IPS-20b (cell line): ENCODE measurements around the gene ERGIC3.
"Not testable (repeated sequence)": the region's sequence is repeated elsewhere in the genome, so short reads cannot be mapped to it uniquely, and the experiment has no call there.

ENCODE experiments used
- H3K27ac ChIP-seq: one replicate; pipeline ENCODE4 v1.5.1; 2013; ENCODE audit warnings: low read length
- H3K27me3 ChIP-seq: 2 replicates; pipeline ENCODE4 v1.6.1; 2013; ENCODE audit warnings: mild to moderate bottlenecking, low read length, inconsistent platforms; ENCODE audit not compliant: insufficient read depth
- H3K36me3 ChIP-seq: 2 replicates; pipeline ENCODE4 v1.6.1; 2013; ENCODE audit warnings: low read depth, mild to moderate bottlenecking, inconsistent platforms, low read length, moderate library complexity; ENCODE audit not compliant: insufficient read depth
- H3K4me1 ChIP-seq: 2 replicates; pipeline ENCODE4 v1.6.1; 2013; ENCODE audit warnings: mild to moderate bottlenecking, control low read depth, inconsistent platforms, low read length, moderate library complexity; ENCODE audit not compliant: insufficient read depth
- H3K4me3 ChIP-seq: 2 replicates; pipeline ENCODE4 v1.5.1; 2013; ENCODE audit warnings: mild to moderate bottlenecking, low read length, inconsistent platforms
- H3K9ac ChIP-seq: 2 replicates; pipeline ENCODE4 v1.6.1; 2013; ENCODE audit warnings: low read depth, mild to moderate bottlenecking, inconsistent platforms, low read length, moderate library complexity
- H3K9me3 ChIP-seq: 2 replicates; pipeline ENCODE4 v1.6.1; 2013; ENCODE audit warnings: mild to moderate bottlenecking, low read depth, low read length, inconsistent platforms; ENCODE audit not compliant: insufficient read depth

ERGIC3 gene

DNA sequence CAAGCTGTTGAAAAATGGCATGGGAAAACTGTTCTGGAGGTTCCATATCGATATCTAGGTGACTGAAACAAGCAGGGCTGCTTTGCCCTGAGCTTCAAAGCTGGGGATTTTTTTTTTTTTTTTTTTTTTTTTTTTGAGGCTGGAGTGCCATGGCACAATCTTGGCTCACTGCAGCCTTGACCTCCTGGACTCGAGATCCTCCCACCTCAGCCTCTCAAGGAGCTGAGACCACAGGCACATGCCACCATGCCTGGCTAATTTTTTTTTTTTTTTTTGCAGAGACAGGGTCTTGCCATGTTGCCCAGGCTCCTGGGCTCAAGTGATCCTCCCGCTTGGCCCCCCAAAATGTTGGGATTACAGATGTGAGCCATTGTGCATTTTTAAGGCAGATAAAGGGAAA, 11.0 kb downstream of the ERGIC3 start:
- H3K36me3 ChIP-seq = peaks cover 95% of the 10 kb centered on the region
- no peaks in the 10 kb centered on the region for H3K4me1 ChIP-seq
- no peak overlapping the region for H3K4me3 ChIP-seq
- H3K27me3 ChIP-seq = no peaks in the 10 kb centered on the region
- no peak overlapping the region for H3K27ac ChIP-seq
- no peak overlapping the region for H3K9ac ChIP-seq
- no peaks in the 10 kb centered on the region for H3K9me3 ChIP-seq

GRCh38 chr20:35555461-35555860, 13.6 kb downstream of the ERGIC3 start:
- H3K4me3 ChIP-seq, H3K27me3 ChIP-seq, H3K27ac ChIP-seq, H3K9me3 ChIP-seq, H3K4me1 ChIP-seq, H3K9ac ChIP-seq: not testable (repeated sequence)
- peaks cover 80% of the 10 kb centered on the region for H3K36me3 ChIP-seq

GRCh38 chr20:35555951-35556645, 14.2 kb downstream of the ERGIC3 start:
- Histone ChIP-seq H3K9me3 (no peaks in the 10 kb centered on the region), H3K4me3 (no peak overlapping the region), H3K36me3 (peaks cover 74% of the 10 kb centered on the region), H3K27me3 (no peaks in the 10 kb centered on the region), H3K27ac (no peak overlapping the region), H3K9ac (no peak overlapping the region), H3K4me1 (peaks cover 5% of the 10 kb centered on the region; the same call in 1 of the 2 replicates)

GRCh38 chr20:35556871-35557270, 15.0 kb downstream of the ERGIC3 start:
- Histone ChIP-seq H3K36me3 (peaks cover 66% of the 10 kb centered on the region), H3K9ac (no peak overlapping the region), H3K9me3 (no peaks in the 10 kb centered on the region), H3K4me3 (no peak overlapping the region), H3K4me1 (peaks cover 5% of the 10 kb centered on the region; the same call in 1 of the 2 replicates), H3K27me3 (no peaks in the 10 kb centered on the region), H3K27ac (no peak overlapping the region)

- no peak overlapping the region for H3K9ac ChIP-seq
- no peaks in the 10 kb centered on the region for H3K27me3 ChIP-seq
- H3K4me1 ChIP-seq = peaks cover 5% of the 10 kb centered on the region; the same call in 1 of the 2 replicates
- no peak overlapping the region for H3K4me3 ChIP-seq
- H3K27ac ChIP-seq = no peak overlapping the region
- H3K9me3 ChIP-seq = no peaks in the 10 kb centered on the region
- H3K36me3 ChIP-seq = peaks cover 52% of the 10 kb centered on the region
These were observed 16.6 kb downstream of the ERGIC3 start for GRCh38 chr20:35558451-35558850.

DNA sequence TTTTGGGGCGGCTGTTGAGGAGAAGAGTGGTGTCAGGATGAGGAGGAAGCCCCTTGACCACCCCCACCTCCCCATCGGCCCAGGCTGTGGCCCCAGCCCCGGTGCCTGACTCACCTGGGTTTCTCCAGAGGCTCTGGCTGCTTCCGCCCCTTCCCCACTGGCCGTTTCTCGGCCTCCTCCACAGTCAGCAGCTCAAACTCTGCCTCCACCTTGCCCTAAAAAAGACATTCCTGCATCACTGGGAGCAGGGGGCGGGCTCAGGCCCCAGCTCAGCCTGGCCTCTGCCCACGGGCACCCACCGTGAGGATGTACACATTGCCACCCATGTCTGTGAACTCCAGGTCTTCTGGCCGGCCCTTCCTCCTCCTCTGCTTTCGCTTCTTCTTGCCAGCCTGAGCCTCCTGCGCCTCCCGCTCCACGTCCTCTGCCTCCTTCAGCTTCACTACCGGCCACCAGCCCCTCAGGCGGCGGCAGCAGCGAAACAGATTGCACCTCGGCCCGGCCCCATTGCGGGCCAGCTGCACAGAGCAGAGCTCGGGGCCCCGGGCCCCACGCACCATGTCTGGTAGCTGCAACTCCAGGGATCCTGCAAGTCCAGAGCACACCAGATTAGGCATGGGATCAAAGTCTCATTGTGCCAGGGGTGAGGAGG, 17.3 kb downstream of the ERGIC3 start:
- H3K9ac ChIP-seq = no peak overlapping the region
- peaks cover 5% of the 10 kb centered on the region; the same call in 1 of the 2 replicates for H3K4me1 ChIP-seq
- no peaks in the 10 kb centered on the region for H3K9me3 ChIP-seq
- H3K4me3 ChIP-seq = no peak overlapping the region
- H3K27ac ChIP-seq = no peak overlapping the region
- H3K36me3 ChIP-seq = peaks cover 45% of the 10 kb centered on the region
- no peaks in the 10 kb centered on the region for H3K27me3 ChIP-seq

DNA sequence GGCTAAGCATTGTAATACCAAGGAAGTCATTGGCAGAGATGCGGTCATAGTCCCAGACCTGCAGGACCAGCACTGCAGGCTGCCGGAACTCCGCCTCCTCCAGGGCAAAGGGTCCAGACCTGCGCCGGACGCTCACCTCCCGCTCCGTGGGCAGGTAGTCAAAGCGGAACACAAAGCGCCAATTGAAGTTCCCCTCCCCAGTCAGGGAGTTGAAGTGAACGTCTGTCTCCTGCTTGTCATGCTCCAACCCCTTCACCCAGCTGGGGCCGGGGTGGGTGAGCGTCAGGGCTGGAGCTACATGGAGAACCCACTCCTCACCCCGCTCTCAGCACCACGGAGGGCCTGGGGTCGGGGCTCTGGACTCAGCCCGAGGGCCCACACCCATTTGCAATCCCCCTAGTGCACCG, 18.2 kb downstream of the ERGIC3 start:
- H3K4me3 ChIP-seq = no peak overlapping the region
- H3K27me3 ChIP-seq = no peaks in the 10 kb centered on the region
- H3K9ac ChIP-seq = no peak overlapping the region
- H3K36me3 ChIP-seq = peaks cover 36% of the 10 kb centered on the region
- H3K4me1 ChIP-seq = peaks cover 5% of the 10 kb centered on the region; the same call in 1 of the 2 replicates
- no peak overlapping the region for H3K27ac ChIP-seq
- H3K9me3 ChIP-seq = no peaks in the 10 kb centered on the region

DNA sequence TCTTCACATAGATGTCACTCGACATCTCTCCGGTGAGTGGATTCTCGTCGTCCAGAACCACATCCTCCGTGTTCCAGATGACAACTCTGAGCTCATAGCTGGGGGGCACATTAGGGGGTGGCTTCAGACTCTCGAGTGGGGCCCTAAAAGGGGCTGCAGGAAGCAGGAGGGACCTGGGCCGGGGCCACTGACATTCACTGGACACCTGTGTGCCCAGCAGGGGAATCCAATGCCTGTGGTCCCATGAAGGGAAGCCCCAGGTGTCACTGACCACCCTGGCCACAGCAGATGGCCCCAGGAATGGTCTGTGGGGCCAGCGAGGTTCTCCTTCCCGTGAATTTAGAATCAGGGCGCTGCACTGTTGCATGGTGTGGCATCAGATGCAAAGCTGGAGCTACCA, 18.7 kb downstream of the ERGIC3 start:
- Histone ChIP-seq H3K4me3 (no peak overlapping the region), H3K27ac (no peak overlapping the region), H3K9ac (no peak overlapping the region), H3K9me3 (no peaks in the 10 kb centered on the region), H3K27me3 (no peaks in the 10 kb centered on the region), H3K4me1 (peaks cover 5% of the 10 kb centered on the region; the same call in 1 of the 2 replicates), H3K36me3 (peaks cover 32% of the 10 kb centered on the region)

GRCh38 chr20:35561268-35561667, 19.4 kb downstream of the ERGIC3 start:
- peaks cover 5% of the 10 kb centered on the region; the same call in 1 of the 2 replicates for H3K4me1 ChIP-seq
- no peak overlapping the region for H3K27ac ChIP-seq
- H3K36me3 ChIP-seq = peaks cover 26% of the 10 kb centered on the region
- no peaks in the 10 kb centered on the region for H3K9me3 ChIP-seq
- no peaks in the 10 kb centered on the region for H3K27me3 ChIP-seq
- no peak overlapping the region for H3K4me3 ChIP-seq
- no peak overlapping the region for H3K9ac ChIP-seq

GRCh38 chr20:35561671-35562070, 19.8 kb downstream of the ERGIC3 start:
- Histone ChIP-seq H3K36me3 (peaks cover 21% of the 10 kb centered on the region), H3K4me1 (peaks cover 5% of the 10 kb centered on the region; the same call in 1 of the 2 replicates), H3K9ac (no peak overlapping the region), H3K9me3 (no peaks in the 10 kb centered on the region), H3K27ac (no peak overlapping the region), H3K4me3 (no peak overlapping the region), H3K27me3 (no peaks in the 10 kb centered on the region)

DNA sequence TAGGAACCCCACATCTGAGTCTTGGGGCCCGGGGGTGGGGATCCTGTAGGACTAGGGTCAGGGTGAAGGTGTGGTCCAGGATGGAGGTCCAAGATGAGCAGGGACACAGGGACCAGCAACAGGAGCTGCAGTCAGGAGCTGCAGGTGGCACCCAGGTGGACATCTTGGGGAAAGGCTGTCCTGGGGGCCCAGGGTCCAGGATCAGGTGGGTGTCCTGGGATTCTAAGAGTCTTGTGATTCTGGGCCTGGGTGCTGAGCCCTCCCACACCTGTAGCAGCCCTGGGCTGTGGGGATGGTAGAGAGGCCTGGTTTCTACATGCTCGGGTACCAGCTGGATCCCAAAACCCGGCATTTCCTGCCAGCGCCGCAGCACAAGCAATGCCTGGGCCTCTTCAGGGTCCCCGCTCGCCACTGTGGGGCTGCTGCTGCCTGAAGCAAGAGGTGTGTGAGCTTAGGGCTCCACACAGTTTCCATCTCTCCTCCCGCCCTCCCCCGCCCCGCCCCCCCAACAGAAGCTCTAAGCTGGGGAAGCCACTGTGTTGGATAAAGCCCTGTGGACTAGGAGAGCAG, 20.7 kb downstream of the ERGIC3 start:
- no peak overlapping the region for H3K27ac ChIP-seq

DNA sequence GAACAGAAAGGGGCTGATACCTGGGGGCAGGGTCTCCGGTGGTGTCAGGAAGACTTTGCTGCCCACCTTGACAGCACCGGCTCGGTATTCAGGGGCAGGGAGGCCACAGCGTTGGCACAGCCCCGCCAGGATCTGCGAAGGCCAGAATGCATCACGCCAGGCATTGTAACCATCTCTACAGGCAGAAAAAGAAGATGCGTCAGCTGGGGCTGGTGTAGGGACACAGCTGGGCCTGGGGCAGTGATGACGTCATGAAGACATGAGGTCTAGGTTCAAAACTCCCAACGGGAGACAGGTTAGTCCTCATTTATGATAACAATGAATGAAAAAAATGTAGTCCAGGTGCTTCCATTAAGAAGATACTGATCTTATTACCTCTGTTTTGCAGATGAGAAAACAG, 22.0 kb downstream of the ERGIC3 start:
- Histone ChIP-seq H3K27ac (no peak overlapping the region), H3K4me1 (peaks cover 5% of the 10 kb centered on the region; the same call in 1 of the 2 replicates), H3K36me3 (no peaks in the 10 kb centered on the region), H3K27me3 (no peaks in the 10 kb centered on the region), H3K9me3 (no peaks in the 10 kb centered on the region), H3K9ac (no peak overlapping the region), H3K4me3 (no peak overlapping the region)

More for the DNA sequence above, 20.7 kb downstream of the ERGIC3 start:
- H3K27me3 ChIP-seq = no peaks in the 10 kb centered on the region
- no peak overlapping the region for H3K4me3 ChIP-seq
- no peak overlapping the region for H3K9ac ChIP-seq
- no peaks in the 10 kb centered on the region for H3K9me3 ChIP-seq
- peaks cover 5% of the 10 kb centered on the region; the same call in 1 of the 2 replicates for H3K4me1 ChIP-seq
- peaks cover 12% of the 10 kb centered on the region for H3K36me3 ChIP-seq
